ENCODE results near the gene PRAME.

GRCh38 chr22:22584722-22585121 is 25.7 kb upstream of the PRAME start:
- TF ChIP-seq GATA3 (IDR thresholded peaks at IDR 0.05; ENCODE audit: low read depth, low read length) (no peak), GATA2 (IDR thresholded peaks at IDR 0.05; ENCODE audit: low read depth, low read length) (no peak)
